ES-I3 (cell line): ENCODE measurements around the gene SIK3.

Source experiments
- H3K36me3 ChIP-seq: 2 replicates; pipeline ENCODE4 v1.6.1; 2013; ENCODE audit warnings: mild to moderate bottlenecking, low read length, control low read depth, moderate library complexity; ENCODE audit not compliant: insufficient read depth
- H3K4me1 ChIP-seq: 2 replicates; pipeline ENCODE4 v1.6.1; 2013; ENCODE audit warnings: mild to moderate bottlenecking, control low read depth, low read length; ENCODE audit not compliant: insufficient read depth
- H3K9ac ChIP-seq: 2 replicates; pipeline ENCODE4 v1.6.1; 2013; ENCODE audit warnings: low read depth, mild to moderate bottlenecking, low read length, moderate library complexity
- H3K9me3 ChIP-seq: 2 replicates; pipeline ENCODE4 v1.6.1; 2013; ENCODE audit warnings: mild to moderate bottlenecking, low read length, moderate library complexity; ENCODE audit not compliant: control insufficient read depth, insufficient read depth

The SIK3 gene

GRCh38 chr11:116929414-116930090 is 168.7 kb downstream of the SIK3 start:
- peaks cover 5% of the 10 kb centered on the region; the same call in 1 of the 2 replicates for H3K36me3 ChIP-seq
- H3K9ac ChIP-seq: no peak overlapping the region
- no peaks in the 10 kb centered on the region for H3K9me3 ChIP-seq
- H3K4me1 ChIP-seq: peaks cover 16% of the 10 kb centered on the region

GRCh38 chr11:116928845-116929244 is 169.4 kb downstream of the SIK3 start:
- no peak overlapping the region for H3K9ac ChIP-seq
- peaks cover 16% of the 10 kb centered on the region for H3K4me1 ChIP-seq
- no peaks in the 10 kb centered on the region for H3K9me3 ChIP-seq
- peaks cover 5% of the 10 kb centered on the region; the same call in 1 of the 2 replicates for H3K36me3 ChIP-seq

GRCh38 chr11:116928102-116928777 is 170.0 kb downstream of the SIK3 start:
- H3K9ac ChIP-seq: no peak overlapping the region
- H3K36me3 ChIP-seq: peaks cover 5% of the 10 kb centered on the region; the same call in 1 of the 2 replicates
- H3K9me3 ChIP-seq: no peaks in the 10 kb centered on the region
- peaks cover 16% of the 10 kb centered on the region for H3K4me1 ChIP-seq

- Histone ChIP-seq H3K36me3 (no peaks in the 10 kb centered on the region), H3K9me3 (no peaks in the 10 kb centered on the region), H3K4me1 (peaks cover 16% of the 10 kb centered on the region), H3K9ac (no peak overlapping the region)
Observed at GRCh38 chr11:116927163-116927974, 170.9 kb downstream of the SIK3 start.

- H3K4me1 ChIP-seq: no peaks in the 10 kb centered on the region; the same call in 1 of the 2 replicates
- no peaks in the 10 kb centered on the region for H3K9me3 ChIP-seq
- no peaks in the 10 kb centered on the region for H3K36me3 ChIP-seq
- no peak overlapping the region for H3K9ac ChIP-seq
Observed at GRCh38 chr11:116925050-116925449, 173.2 kb downstream of the SIK3 start.

GRCh38 chr11:116918925-116919655 is 179.1 kb downstream of the SIK3 start:
- Histone ChIP-seq H3K36me3 (no peaks in the 10 kb centered on the region), H3K4me1 (no peaks in the 10 kb centered on the region), H3K9ac (no peak overlapping the region), H3K9me3 (no peaks in the 10 kb centered on the region)

- Histone ChIP-seq H3K36me3 (no peaks in the 10 kb centered on the region), H3K4me1 (no peaks in the 10 kb centered on the region), H3K9ac (no peak overlapping the region), H3K9me3 (no peaks in the 10 kb centered on the region)
Observed at GRCh38 chr11:116917632-116918031, 180.6 kb downstream of the SIK3 start.

- no peaks in the 10 kb centered on the region for H3K9me3 ChIP-seq
- H3K36me3 ChIP-seq: no peaks in the 10 kb centered on the region
- H3K9ac ChIP-seq: no peak overlapping the region
- no peaks in the 10 kb centered on the region for H3K4me1 ChIP-seq
Observed at GRCh38 chr11:116916886-116917285, 181.3 kb downstream of the SIK3 start.

GRCh38 chr11:116916052-116916451 is 182.2 kb downstream of the SIK3 start:
- Histone ChIP-seq H3K9me3 (no peaks in the 10 kb centered on the region), H3K36me3 (no peaks in the 10 kb centered on the region), H3K9ac (no peak overlapping the region), H3K4me1 (no peaks in the 10 kb centered on the region)

- Histone ChIP-seq H3K9ac (no peak overlapping the region), H3K4me1 (no peaks in the 10 kb centered on the region)
Observed at GRCh38 chr11:116913000-116913399, 185.2 kb downstream of the SIK3 start.

GRCh38 chr11:116911976-116912734 is 186.1 kb downstream of the SIK3 start:
- Histone ChIP-seq H3K9ac (no peak overlapping the region), H3K9me3 (no peaks in the 10 kb centered on the region), H3K4me1 (no peaks in the 10 kb centered on the region), H3K36me3 (no peaks in the 10 kb centered on the region)

More at GRCh38 chr11:116913000-116913399, 185.2 kb downstream of the SIK3 start:
- no peaks in the 10 kb centered on the region for H3K36me3 ChIP-seq
- H3K9me3 ChIP-seq: no peaks in the 10 kb centered on the region

- Histone ChIP-seq H3K9me3 (no peaks in the 10 kb centered on the region), H3K9ac (no peak overlapping the region), H3K36me3 (no peaks in the 10 kb centered on the region), H3K4me1 (no peaks in the 10 kb centered on the region)
Observed at GRCh38 chr11:116910847-116911246, 187.4 kb downstream of the SIK3 start.

- H3K9me3 ChIP-seq: no peaks in the 10 kb centered on the region
Observed at GRCh38 chr11:116910378-116910777, 187.8 kb downstream of the SIK3 start.

More at GRCh38 chr11:116910378-116910777, 187.8 kb downstream of the SIK3 start:
- Histone ChIP-seq H3K4me1 (no peaks in the 10 kb centered on the region), H3K9ac (no peak overlapping the region), H3K36me3 (no peaks in the 10 kb centered on the region)
